GM21360 (cell line): ENCODE measurements around the gene AFF3.
"Not testable (repeated sequence)": the region's sequence is repeated elsewhere in the genome, so short reads cannot be mapped to it uniquely, and the experiment has no call there.

Experiments used
- ATAC-seq: cut with Tn5 transposase; IDR thresholded peaks from one replicate; pipeline ENCODE4 v1.9.1; 2021; ENCODE audit warnings: mild to moderate bottlenecking, moderate library complexity; ENCODE audit not compliant: unreplicated experiment

AFF3 gene, protein sequence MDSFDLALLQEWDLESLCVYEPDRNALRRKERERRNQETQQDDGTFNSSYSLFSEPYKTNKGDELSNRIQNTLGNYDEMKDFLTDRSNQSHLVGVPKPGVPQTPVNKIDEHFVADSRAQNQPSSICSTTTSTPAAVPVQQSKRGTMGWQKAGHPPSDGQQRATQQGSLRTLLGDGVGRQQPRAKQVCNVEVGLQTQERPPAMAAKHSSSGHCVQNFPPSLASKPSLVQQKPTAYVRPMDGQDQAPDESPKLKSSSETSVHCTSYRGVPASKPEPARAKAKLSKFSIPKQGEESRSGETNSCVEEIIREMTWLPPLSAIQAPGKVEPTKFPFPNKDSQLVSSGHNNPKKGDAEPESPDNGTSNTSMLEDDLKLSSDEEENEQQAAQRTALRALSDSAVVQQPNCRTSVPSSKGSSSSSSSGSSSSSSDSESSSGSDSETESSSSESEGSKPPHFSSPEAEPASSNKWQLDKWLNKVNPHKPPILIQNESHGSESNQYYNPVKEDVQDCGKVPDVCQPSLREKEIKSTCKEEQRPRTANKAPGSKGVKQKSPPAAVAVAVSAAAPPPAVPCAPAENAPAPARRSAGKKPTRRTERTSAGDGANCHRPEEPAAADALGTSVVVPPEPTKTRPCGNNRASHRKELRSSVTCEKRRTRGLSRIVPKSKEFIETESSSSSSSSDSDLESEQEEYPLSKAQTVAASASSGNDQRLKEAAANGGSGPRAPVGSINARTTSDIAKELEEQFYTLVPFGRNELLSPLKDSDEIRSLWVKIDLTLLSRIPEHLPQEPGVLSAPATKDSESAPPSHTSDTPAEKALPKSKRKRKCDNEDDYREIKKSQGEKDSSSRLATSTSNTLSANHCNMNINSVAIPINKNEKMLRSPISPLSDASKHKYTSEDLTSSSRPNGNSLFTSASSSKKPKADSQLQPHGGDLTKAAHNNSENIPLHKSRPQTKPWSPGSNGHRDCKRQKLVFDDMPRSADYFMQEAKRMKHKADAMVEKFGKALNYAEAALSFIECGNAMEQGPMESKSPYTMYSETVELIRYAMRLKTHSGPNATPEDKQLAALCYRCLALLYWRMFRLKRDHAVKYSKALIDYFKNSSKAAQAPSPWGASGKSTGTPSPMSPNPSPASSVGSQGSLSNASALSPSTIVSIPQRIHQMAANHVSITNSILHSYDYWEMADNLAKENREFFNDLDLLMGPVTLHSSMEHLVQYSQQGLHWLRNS (N-terminal part only)

DNA sequence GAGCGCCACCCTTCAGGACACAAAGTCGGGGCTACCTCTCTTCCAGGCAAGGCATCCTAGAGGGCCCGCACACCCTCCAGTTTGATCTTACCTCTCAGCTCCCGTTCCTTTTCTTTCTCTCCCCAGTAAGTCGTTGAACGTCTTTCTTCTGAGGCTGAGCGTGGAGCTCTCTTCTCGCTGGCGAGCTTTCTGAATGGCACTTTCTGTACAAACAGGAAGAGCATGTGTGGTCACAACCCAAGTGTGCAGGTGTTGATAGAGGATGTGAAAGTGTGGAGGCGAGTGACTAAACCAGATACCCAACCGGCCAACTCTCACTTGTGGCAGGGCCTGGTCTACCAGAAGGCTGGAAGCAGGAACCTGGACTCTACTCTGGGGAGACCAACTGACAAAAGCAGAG, at the start of gene AFF3:
AFF3 (minus strand) TSS at position 198 of the 400 bp plus-strand sequence. CDS start 38,136 bp downstream, outside the sequence.
- peak; percentile 97 for ATAC-seq

DNA sequence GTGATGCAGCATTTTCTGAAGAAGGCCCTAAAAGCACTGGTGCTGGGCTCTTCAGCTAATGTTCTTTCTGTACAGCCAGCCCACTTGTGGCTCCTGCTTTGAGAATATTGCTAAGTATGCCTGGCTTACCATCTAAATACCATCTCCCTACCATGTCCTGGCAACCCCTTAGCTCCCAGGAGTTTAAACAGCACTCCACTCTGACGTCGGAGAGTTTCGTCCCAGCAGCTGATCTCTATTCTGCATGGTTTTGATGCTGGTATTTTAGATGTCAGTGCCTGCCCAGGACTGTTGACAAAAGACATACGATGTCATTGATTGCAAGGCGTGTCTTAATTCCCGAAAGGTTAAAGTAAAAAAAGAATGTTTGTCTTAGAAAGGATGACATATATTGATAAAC, 47.0 kb upstream of the AFF3 start:
- ATAC-seq: no peak

DNA sequence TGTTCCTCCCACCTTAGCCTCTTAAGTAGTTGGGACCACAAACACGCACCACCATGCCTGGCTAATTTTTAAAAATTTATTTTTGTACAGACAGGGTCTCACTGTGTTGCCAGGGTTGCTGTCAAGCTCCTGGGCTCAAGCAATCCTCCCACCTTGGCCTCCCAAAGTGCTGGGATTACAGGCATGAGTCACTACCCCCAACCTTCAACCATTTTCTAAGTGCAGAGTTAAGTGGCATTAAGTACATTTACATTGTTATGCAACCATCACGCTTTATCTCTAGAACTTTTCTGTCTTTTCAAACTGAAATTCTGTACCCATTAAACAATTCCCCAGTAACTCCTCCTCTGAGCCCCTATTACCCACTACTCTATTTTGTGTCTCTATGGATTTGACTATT, 45.9 kb upstream of the AFF3 start:
- no peak for ATAC-seq

DNA sequence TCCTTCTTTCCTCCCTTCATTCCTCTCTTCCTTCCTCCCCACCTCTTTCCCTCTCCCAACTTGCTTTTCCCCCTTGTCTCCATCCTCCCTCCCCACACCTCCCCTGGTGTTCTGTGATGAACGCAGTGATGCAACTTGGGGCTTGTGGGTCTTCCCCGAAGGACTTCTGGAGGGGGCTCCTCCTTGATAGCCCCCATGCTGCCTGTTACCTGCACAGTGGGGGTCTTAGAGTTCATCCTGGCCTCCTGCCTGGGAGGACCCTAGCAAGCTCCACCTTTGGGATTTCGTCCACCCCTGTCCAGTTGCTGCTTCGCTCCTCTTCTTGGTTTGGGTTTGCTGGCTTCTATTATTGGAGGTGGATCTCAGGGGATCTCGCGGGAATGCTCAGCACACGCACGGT, 43.7 kb upstream of the AFF3 start:
- no peak for ATAC-seq

DNA sequence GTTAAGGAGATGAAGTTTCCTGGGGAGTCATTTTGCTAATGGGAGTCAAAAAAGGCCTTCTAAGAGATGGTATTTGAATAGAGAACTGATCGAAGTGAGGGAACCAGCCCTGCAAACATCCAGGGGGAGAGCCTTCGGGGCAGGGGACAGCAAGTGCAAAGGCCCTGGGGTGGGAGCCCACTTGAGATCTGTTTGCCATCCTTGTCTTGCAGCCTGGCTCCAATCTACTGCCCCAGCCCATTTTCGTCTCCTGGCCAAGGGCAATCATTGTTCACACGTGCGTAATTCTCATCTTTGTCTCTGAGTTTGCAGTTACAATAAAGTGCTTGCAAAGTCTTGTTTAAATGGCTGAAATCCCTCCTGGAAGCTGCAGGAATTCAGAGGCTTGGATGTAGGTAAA, 43.1 kb upstream of the AFF3 start:
- no peak for ATAC-seq

DNA sequence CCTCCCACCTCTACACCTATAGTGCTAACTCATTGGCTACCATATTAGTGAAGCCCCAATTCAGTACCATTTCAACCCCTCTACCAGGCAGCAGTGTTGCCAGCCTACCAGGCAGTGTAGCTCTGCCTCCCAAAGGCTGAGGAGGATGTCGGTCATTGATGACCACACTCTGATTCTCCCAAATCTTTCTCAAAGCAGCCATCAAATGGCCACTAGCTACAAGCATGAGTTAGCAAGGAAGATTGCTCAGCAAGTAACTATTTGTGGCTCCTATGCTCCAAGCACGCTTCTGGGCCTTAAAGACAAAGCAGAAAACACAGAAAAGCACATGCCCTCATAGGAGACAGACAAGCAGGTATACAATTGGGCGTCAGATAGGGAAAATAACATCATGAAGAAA, 42.7 kb upstream of the AFF3 start:
- no peak for ATAC-seq

DNA sequence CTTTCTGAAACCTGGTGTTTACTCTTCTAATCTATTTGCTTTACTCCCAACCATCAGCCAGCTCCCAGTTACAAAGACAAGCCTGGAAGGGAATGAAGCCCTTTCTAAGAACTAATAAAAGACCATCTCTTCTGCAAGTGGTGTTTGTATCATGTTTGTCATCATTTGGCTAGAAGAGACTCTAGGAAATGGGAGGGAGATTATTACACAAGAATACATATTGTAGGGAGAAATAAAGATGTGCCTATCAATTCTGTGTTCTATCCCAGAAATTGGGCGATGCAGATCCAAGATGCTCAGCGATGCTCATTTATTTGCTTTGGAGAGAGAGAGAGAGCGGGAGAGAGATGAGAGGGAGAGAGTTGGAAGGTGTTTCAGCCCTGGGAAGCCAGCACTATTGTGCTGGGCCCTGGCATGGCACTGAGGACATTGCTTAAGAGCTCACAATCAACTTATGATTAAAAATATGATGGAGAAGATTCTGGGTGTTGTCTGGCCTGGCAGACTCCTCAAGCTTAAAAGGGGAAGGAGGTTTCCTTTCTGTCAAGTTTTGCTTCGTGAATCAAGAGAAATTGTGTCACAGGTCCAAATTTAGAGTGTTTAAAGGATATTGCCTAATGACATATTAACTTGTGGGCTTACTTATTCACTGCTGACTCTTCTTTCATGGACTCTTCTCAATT, 41.8 kb upstream of the AFF3 start:
- ATAC-seq: no peak

DNA sequence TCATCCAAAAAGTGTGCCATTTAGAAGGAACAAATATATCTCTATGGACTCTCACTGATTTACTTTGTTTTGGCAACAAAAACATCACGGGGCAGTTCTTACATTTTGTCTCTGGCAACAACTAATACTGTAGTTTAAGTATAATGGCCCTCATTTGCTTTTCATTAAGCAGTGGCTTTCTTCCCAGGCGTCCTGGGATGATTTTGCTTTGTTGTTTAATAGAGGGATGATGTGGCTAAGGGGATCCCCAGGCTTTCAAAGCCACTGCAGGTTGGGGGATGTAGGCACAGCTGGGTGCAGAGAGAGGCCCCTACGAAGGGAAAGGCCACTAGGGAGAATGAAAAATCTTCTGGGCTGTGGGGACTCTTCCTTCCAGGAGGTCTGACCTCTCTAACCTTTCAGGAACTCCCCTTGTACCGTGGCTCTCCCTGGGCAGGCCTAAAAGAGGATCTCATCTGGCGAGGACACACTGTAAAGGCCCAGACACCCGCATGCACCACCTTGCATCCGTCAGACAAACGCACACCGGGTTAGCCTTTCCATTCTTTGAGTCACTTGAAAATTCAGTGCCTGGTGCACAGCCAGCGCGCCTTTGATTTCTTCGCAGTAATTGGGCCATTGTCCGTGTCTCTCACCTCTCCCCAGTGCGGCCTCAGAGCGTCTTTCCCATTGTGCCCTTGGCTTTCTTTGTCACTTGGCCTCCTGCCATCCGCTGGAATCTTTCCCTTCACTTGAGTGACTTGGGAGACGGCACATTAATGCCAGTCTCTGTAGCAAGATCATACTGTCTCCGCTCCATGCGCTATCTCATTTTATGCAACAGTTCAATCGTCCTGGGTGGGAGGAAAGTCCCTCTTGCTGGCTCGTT, 40.3 kb upstream of the AFF3 start:
- no peak for ATAC-seq

DNA sequence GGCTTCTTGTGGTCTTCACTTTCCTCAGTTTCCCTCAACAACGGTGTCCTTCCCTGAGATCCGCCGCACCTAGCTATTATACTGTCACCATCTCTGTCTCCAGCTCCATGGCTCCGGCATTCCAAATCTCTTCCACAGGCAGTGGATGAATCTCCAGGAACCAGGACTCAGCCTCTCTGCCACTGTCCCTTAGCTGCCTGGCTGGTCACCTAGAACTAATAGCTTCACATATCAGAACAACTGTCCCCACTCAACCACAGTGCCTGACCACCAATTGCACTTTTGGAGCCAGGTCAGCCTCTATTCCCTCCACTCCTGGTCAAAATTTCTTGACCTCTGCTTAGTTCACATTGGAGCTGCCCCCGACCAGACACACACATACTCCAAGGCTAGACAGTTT, 38.1 kb upstream of the AFF3 start:
- ATAC-seq: no peak

DNA sequence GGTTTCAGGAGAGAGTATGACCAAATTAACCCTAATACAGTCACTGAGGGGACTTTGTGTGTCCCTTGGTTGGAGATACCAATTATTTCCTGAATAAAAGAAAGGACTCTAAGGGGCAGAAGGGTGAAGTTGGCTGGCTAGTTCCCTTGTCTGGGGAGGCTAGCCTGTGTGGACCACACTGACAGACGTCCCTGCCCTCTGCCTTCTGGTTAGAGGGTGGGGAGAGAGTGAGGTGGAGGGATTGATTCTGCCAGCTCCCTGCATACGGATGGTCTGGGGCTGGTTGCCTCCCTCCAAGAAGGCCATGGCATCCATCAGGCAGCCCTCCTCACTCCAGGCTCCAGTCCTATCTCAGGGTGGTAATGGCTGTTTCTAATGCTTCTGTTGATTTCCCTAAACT, 37.4 kb upstream of the AFF3 start:
- no peak for ATAC-seq

DNA sequence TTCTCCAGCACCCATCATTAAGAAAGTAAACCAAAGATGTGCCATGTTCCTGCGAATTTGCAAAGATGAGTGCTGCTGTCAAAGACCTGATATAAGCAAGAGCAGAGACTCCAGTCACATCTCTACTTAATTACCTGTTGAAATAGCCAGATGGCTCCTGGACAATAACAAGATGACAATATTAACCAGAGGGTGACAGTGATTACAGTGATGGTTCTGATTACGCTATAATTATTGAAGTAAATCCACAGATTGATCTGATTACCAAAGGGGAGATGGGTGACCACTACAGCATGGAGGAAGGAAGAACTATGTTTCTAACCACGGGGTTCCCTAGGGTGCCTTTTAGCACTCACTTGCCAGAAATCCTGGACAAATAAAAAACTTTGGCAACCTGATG, 36.5 kb upstream of the AFF3 start:
- ATAC-seq: no peak

DNA sequence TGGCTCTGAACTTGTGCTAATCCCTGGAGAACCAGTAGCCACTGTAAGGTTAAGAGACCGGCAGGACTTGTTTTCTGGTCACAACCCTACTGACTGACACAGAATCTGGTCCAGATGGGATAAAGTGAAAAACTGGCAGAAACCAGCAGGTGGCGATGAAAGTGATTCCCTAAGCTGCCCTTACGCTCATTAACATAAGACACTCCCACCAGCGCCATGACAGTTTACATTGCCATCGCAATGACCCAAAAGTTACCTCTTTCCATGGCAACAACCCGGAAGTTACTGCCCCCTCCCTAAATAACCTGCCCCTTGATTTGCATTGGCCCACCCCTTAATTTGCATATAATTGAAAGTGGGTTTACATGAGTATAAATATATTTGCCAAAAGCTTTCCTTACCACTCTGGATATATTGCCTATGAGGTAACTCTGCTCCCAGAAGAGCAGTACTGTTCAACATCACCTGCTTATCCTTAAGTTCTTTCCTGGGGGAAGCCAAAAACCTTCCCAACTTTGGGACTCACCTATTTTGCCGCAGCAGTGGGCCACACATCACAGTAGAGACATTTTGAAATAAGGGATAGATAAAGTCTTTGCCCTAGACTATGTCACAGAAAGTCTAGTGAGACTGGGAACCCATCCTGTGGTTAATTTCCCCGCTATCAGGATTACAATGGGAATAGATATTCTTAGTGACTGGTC, 35.8 kb upstream of the AFF3 start:
- no peak for ATAC-seq

DNA sequence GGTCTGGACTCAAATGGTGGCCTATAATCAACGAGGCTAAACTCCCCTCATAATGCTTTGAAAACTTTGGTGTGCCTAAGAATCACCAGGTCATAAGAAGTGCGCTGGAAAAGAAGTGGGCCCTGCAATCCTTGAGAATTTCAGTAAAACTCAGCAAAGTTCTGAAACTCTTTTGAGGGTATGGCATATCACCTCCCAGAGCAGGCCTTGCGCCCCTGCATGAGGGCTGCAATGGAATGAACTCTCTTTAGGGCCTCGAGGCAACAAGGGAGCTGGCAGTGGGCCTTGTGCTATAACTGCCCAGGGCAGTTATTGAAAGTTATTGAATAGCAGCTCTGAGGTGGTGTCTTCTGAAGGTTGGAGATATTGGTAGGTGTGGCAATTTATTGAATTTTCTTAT, 34.5 kb upstream of the AFF3 start:
- no peak for ATAC-seq

DNA sequence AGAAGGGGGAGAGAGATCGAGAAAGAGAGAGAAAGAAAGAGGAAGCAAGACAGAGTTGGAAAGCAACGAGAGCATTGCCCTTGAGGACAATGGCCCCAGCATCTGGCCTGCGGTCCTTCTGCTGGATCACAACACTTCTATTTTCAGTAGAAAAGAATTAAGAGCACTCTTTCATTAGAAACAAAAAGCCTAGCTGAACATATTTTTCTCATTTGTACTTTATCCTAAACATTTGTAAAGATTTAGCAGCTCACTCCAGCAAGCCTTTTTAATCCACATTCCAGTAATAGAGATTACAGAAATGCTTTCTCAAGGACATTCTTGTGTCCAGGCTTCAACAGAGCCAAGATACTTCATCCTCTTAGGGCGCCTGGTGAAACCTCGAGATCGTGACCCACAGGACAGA, 31.6 kb upstream of the AFF3 start:
- no peak for ATAC-seq

DNA sequence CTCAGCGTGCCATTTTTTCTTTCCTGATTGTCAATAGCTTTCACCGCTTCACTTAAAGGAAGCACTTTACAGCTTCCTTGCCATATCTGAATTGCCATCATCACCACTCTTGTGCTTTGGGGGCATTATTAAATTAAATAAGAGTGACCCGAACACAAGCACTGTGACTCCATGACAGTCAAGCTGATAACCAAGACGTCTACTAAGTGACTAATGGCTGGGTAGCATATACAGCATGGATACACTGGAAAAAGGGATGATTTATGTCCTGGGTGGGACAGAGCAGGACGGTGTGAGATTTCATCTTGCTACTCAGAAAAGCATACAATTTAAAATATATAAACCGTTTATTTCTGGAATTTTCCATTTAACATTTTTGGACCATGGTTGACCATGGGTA, 24.3 kb upstream of the AFF3 start:
- no peak for ATAC-seq

DNA sequence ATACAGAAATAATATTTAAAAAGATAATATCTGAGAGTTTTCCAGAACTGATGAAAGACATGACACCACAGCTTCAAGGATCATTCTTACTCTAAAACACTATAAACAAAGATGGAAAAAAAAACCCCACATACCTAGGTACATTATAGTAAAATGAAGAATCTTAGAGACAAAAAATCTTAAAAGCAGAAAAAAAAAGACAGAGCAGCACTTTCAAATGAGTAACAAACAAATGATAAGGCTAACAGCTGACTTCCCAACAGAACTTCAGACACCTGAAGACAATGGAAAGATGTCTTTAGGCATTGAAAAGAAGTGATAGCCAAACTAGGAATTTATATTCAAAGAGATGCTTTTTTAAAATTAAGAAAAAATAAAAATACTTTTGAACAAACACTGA, 21.2 kb upstream of the AFF3 start:
- no peak for ATAC-seq

DNA sequence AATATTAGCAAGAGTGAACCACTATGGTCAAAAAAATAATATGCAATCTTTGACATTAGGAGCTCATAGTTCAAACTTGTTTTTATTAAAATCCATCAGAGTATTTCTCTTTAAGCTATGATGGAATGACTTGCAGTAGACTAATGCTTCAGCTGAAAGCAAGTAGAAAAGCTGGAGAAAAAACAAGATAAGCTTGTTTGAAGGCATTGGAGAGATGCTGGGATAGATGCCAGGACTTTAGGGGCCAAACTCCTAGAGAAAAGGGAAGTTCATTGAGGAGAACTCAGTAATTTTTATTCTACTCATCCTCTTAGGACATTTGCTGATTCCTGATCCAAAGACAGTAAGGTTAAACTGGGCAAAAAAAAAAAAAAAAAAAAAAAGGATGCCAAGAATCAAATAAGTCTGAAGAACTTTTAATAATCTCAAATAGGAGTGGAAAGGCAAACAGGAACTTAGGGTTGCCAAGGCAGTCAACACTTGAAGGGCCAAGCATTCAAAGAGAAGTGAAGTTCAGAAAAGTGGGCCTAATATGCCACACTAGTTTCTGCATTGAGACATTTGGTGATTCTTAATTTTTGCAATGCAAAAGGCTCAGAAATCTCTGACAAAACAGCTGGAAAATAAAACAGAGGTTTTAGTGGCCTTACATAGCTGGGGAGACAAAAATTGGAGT, 19.7 kb upstream of the AFF3 start:
- ATAC-seq: no peak

DNA sequence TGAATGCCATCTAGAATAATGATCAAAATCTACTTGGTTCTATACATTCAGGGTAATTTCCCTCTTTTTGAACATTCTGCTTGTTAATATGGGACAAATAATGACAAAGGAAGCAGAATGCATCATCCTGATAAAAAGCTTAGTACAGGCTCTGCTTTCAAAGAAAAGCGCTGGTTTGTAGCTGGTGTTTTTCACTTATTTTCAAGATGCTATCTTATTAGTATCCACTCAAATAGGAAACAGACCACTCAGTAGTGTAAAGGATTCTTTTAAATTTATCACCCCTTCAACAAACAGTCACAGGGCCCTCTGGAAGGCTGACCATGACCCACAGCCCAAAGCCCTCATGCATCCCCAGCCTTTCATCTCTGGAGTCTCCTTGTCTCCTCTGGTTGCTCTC, 18.0 kb upstream of the AFF3 start:
- no peak for ATAC-seq

DNA sequence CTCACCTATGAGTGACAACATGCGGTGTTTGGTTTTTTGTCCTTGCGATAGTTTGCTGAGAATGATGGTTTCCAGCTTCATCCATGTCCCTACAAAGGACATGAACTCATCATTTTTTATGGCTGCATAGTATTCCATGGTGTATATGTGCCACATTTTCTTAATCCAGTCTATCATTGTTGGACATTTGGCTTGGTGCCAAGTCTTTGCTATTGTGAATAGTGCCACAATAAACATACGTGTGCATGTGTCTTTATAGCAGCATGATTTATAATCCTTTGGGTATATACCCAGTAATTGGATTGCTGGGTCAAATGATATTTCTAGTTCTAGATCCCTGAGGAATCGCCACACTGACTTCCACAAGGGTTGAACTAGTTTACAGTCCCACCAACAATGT, 9.4 kb upstream of the AFF3 start:
- not testable (repeated sequence) for ATAC-seq
